HG02759 (cell line): ENCODE measurements around the gene PCBD1.

Experiments
- ATAC-seq: cut with Tn5 transposase; IDR thresholded peaks from one replicate; pipeline ENCODE4 v1.9.1; 2021; ENCODE audit warnings: mild to moderate bottlenecking, moderate library complexity; ENCODE audit not compliant: unreplicated experiment

The PCBD1 gene

GRCh38 chr10:70838270-70838805, 50.0 kb downstream of the PCBD1 start:
- ATAC-seq = no peak

GRCh38 chr10:70837660-70838059, 50.7 kb downstream of the PCBD1 start:
- no peak for ATAC-seq

GRCh38 chr10:70836319-70836718, 52.0 kb downstream of the PCBD1 start:
- no peak for ATAC-seq

GRCh38 chr10:70834441-70835151, 53.8 kb downstream of the PCBD1 start:
- no peak for ATAC-seq

- no peak for ATAC-seq
Measured at GRCh38 chr10:70834021-70834420, 54.3 kb downstream of the PCBD1 start.

GRCh38 chr10:70833601-70834000, 54.8 kb downstream of the PCBD1 start:
- no peak for ATAC-seq
